Thoracic aorta (tissue), 2 donors: ENCODE results near the gene MAP7D1. TPM values are rescaled to one million over a fixed set of nuclear protein-coding genes. Genes with fewer than 3 reads are reported as not detected.
A peak's percentile ranks its signal among the peaks of the same experiment; 100 is the strongest.
"Not testable (repeated sequence)": the region's sequence is repeated elsewhere in the genome, so short reads cannot be mapped to it uniquely, and the experiment has no call there.

ENCODE experiments used
- ATAC-seq: fragments of 150-250 bp; one replicate; pipeline ENCODE4 v1.8.0; 2017; ENCODE audit warnings: low read depth; ENCODE audit not compliant: insufficient number of reproducible peaks, low FRiP score
- DNase-seq: peaks from one replicate; pipeline ENCODE4 v3.0.0-alpha.2; 2020; ENCODE audit warnings: low spot score
- H3K27ac ChIP-seq, 2 donors: fragments of 200-600 bp; sonication (generic); 1 replicate in 1 of 2; 2 replicates in 1 of 2; pipeline ENCODE4 v1.5.1; 2016; ENCODE audit warnings: mild to moderate bottlenecking in 2 of 2, moderate library complexity in 2 of 2
- H3K27me3 ChIP-seq: fragments of 200-600 bp; sonication (generic); replicated peaks from 2 replicates; pipeline ENCODE4 v1.6.0; 2016; ENCODE audit warnings: mild to moderate bottlenecking; ENCODE audit not compliant: insufficient read depth
- H3K36me3 ChIP-seq: fragments of 200-600 bp; sonication (generic); one replicate; pipeline ENCODE4 v1.5.1; 2016
- H3K4me1 ChIP-seq, 2 donors: fragments of 200-600 bp; sonication (generic); 1 replicate in 1 of 2; 2 replicates in 1 of 2; pipeline versions ENCODE4 v1.5.1 to v1.6.0; 2016; ENCODE audit warnings: low read depth in 2 of 2, mild to moderate bottlenecking in 1 of 2; ENCODE audit not compliant: control insufficient read depth in 1 of 2
- H3K4me3 ChIP-seq: fragments of 200-600 bp; sonication (generic); 2 replicates; pipeline ENCODE4 v1.5.1; 2016; ENCODE audit warnings: mild to moderate bottlenecking
- H3K9me3 ChIP-seq: fragments of 200-600 bp; sonication (generic); 2 replicates; pipeline ENCODE4 v1.5.1; 2016
- total RNA-seq, 2 donors: library from RNA; depleted of rRNA; stranded (reverse); fragments of >200 nt; gene quantifications; one replicate each; pipeline versions ENCODE4 v1.1.0 to v1.2.3, GENCODE V29; 2016
- TF ChIP-seq, protein P1 (sequence below): fragments of 200-600 bp; sonication (generic); IDR thresholded peaks from one replicate; pipeline ENCODE4 v1.5.1; 2019; ENCODE audit warnings: antibody characterized with exemption

The MAP7D1 gene
- total RNA-seq, 2 donors from 2014 or later = 170 to 186 TPM

DNA sequence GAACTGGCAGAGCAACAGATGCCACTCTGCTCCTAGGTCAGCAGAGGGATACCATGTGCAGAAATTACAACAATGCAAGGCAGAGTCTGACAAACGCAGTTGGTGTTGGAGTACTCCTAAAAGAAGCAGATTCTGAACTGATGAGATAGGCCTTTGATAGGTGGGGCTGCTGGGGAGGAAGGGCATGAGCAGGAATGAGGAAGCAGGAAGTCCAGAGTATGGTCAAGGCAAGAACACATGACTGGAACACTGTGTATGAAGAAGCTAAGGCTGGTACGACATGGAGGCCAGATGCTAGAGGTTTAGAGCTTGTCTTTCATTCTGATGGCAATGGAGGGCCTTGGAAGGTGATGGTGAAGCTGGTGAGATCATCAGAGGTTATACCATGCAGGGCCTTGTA lies 56.8 kb downstream of the MAP7D1 start:
- no peak overlapping the region for H3K4me3 ChIP-seq
- no peaks in the 10 kb centered on the region for H3K9me3 ChIP-seq
- TF ChIP-seq, protein P1, sequence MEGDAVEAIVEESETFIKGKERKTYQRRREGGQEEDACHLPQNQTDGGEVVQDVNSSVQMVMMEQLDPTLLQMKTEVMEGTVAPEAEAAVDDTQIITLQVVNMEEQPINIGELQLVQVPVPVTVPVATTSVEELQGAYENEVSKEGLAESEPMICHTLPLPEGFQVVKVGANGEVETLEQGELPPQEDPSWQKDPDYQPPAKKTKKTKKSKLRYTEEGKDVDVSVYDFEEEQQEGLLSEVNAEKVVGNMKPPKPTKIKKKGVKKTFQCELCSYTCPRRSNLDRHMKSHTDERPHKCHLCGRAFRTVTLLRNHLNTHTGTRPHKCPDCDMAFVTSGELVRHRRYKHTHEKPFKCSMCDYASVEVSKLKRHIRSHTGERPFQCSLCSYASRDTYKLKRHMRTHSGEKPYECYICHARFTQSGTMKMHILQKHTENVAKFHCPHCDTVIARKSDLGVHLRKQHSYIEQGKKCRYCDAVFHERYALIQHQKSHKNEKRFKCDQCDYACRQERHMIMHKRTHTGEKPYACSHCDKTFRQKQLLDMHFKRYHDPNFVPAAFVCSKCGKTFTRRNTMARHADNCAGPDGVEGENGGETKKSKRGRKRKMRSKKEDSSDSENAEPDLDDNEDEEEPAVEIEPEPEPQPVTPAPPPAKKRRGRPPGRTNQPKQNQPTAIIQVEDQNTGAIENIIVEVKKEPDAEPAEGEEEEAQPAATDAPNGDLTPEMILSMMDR = no peak
- ATAC-seq = no peak
- H3K36me3 ChIP-seq = no peaks in the 10 kb centered on the region
- DNase-seq = no peak
- H3K27ac ChIP-seq = no peak overlapping the region
- peaks cover 7 to 12% of the 10 kb centered on the region in 2 donors for H3K4me1 ChIP-seq
- no peaks in the 10 kb centered on the region for H3K27me3 ChIP-seq

GRCh38 chr1:36217670-36218069 lies 61.7 kb downstream of the MAP7D1 start:
- no peak for ATAC-seq
- H3K27me3 ChIP-seq = no peaks in the 10 kb centered on the region
- no peaks in the 10 kb centered on the region for H3K9me3 ChIP-seq
- H3K36me3 ChIP-seq = no peaks in the 10 kb centered on the region
- H3K4me1 ChIP-seq = peaks cover 0 to 1% of the 10 kb centered on the region in 2 donors
- TF ChIP-seq, protein P1 = no peak
- H3K27ac ChIP-seq = no peak overlapping the region
- DNase-seq = no peak
- H3K4me3 ChIP-seq = no peak overlapping the region

- H3K36me3 ChIP-seq, H3K4me3 ChIP-seq, H3K27me3 ChIP-seq, DNase-seq, ATAC-seq, H3K27ac ChIP-seq, H3K9me3 ChIP-seq: not testable (repeated sequence)
- peaks cover 13 to 28% of the 10 kb centered on the region in 2 donors for H3K4me1 ChIP-seq
Measured at GRCh38 chr1:36221901-36222300, 65.9 kb downstream of the MAP7D1 start.

GRCh38 chr1:36222481-36223380 lies 66.8 kb downstream of the MAP7D1 start:
- H3K4me3 ChIP-seq = peak overlapping the region; percentile 80

GRCh38 chr1:36223381-36223995 lies 67.5 kb downstream of the MAP7D1 start:
- H3K36me3 ChIP-seq = no peaks in the 10 kb centered on the region
- DNase-seq = no peak
- peaks cover 24 to 44% of the 10 kb centered on the region in 2 donors for H3K4me1 ChIP-seq
- no peaks in the 10 kb centered on the region for H3K9me3 ChIP-seq
- TF ChIP-seq, protein P1 = no peak
- peak overlapping the region; percentile 93 for H3K27ac ChIP-seq
- no peaks in the 10 kb centered on the region for H3K27me3 ChIP-seq
- peak; percentile 9 for ATAC-seq
- H3K4me3 ChIP-seq = peak overlapping the region; percentile 80

More at GRCh38 chr1:36222481-36223380, 66.8 kb downstream of the MAP7D1 start:
- TF ChIP-seq, protein P1 = no peak
- Histone ChIP-seq H3K27ac (peak overlapping the region; percentile 93), H3K36me3 (no peaks in the 10 kb centered on the region), H3K9me3 (no peaks in the 10 kb centered on the region), H3K4me1 (peaks cover 20 to 36% of the 10 kb centered on the region in 2 donors), H3K27me3 (no peaks in the 10 kb centered on the region)
- ATAC-seq (no peak), DNase-seq (no peak)
